Measurements from ENCODE around the gene ABLIM1. TPM values are rescaled to one million over a fixed set of nuclear protein-coding genes. Genes with fewer than 3 reads are reported as not detected.
A peak's percentile ranks its signal among the peaks of the same experiment; 100 is the strongest.

ABLIM1 gene
- total and polyA plus RNA-seq, 4 donors: 20.0 to 135 (median 59.9) TPM

GRCh38 chr10:114526126-114526503 is 132.0 kb downstream of the ABLIM1 start:
- H3K4me1 ChIP-seq (ENCODE audit: control insufficient read depth in 5 of 5, insufficient read depth in 5 of 5, low read length in 5 of 5): peaks cover 6 to 49% (median 15%) of the 10 kb centered on the region in 5 donors
- peak overlapping the region; percentile 72 to 92 for H3K27ac ChIP-seq (ENCODE audit: low read depth in 1 of 2, low read length in 1 of 2)
- H3K27me3 ChIP-seq (ENCODE audit: control insufficient read depth in 3 of 3, insufficient read depth in 3 of 3, low read length in 2 of 3): no peaks in the 10 kb centered on the region
- no peak overlapping the region for H3K4me3 ChIP-seq
- peaks cover 0 to 2% (median 0%) of the 10 kb centered on the region in 4 donors for H3K9me3 ChIP-seq (ENCODE audit: control insufficient read depth in 4 of 4, insufficient read depth in 3 of 4, low read length in 3 of 4)
- DNase-seq: peak in 1 of 3 donors; percentile 52
- H3K36me3 ChIP-seq (ENCODE audit: control insufficient read depth in 4 of 4, insufficient read depth in 4 of 4, low read length in 4 of 4): no peaks in the 10 kb centered on the region
- TF ChIP-seq, protein P1, sequence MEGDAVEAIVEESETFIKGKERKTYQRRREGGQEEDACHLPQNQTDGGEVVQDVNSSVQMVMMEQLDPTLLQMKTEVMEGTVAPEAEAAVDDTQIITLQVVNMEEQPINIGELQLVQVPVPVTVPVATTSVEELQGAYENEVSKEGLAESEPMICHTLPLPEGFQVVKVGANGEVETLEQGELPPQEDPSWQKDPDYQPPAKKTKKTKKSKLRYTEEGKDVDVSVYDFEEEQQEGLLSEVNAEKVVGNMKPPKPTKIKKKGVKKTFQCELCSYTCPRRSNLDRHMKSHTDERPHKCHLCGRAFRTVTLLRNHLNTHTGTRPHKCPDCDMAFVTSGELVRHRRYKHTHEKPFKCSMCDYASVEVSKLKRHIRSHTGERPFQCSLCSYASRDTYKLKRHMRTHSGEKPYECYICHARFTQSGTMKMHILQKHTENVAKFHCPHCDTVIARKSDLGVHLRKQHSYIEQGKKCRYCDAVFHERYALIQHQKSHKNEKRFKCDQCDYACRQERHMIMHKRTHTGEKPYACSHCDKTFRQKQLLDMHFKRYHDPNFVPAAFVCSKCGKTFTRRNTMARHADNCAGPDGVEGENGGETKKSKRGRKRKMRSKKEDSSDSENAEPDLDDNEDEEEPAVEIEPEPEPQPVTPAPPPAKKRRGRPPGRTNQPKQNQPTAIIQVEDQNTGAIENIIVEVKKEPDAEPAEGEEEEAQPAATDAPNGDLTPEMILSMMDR (IDR thresholded peaks at IDR 0.05; ENCODE audit: control extremely low read depth, extremely low read depth): no peak
- WGBS, 2 donors: 12% methylated on average over 5 of the region's 5 CpGs
- ATAC-seq (ENCODE audit: insufficient read depth, low FRiP score): no peak
- H3K9ac ChIP-seq (ENCODE audit: insufficient read depth in 1 of 2, low read length in 2 of 2): peak overlapping the region in 1 of 2 donors; percentile 94

DNA sequence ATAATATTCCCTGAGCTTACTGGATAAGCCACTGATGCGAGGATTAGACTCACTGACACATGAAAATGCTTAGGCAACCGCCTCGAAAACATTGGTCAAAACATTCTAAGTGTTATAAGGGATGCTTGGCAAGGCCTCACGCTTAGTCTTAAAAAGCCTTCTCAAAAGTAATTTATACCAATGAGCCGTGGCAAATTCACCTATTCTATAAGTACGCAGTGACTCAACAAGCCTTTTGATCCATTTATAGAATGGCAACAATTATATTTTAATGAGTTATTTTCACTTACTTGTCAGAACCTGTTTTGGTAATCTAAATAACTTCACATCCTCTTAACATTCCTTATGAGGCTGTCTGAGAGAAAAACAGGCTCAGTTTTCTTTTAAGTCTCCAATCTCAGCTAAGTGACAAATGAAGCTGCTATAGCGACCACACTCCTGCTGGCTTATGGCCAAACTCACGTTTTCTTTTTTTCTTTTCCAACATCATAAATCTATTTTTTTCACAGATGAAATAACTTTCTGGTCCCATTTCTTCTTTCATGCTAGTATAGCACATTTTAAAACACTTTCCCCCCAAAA is 132.6 kb downstream of the ABLIM1 start:
- no peak overlapping the region for H3K4me3 ChIP-seq
- H3K4me1 ChIP-seq (ENCODE audit: control insufficient read depth in 5 of 5, insufficient read depth in 5 of 5, low read length in 5 of 5): peaks cover 6 to 49% (median 15%) of the 10 kb centered on the region in 5 donors
- ATAC-seq (ENCODE audit: insufficient read depth, low FRiP score): no peak
- TF ChIP-seq, protein P1 (IDR thresholded peaks at IDR 0.05; ENCODE audit: control extremely low read depth, extremely low read depth): no peak
- WGBS, 2 donors: 41 to 50% methylated on average over 8 of the region's 8 CpGs
- H3K27ac ChIP-seq (ENCODE audit: low read depth in 1 of 2, low read length in 1 of 2): peak overlapping the region in 1 of 2 donors; percentile 72
- peaks cover 0 to 2% (median 0%) of the 10 kb centered on the region in 4 donors for H3K9me3 ChIP-seq (ENCODE audit: control insufficient read depth in 4 of 4, insufficient read depth in 3 of 4, low read length in 3 of 4)
- peak in 2 of 3 donors; percentile 82 to 84 for DNase-seq
- no peaks in the 10 kb centered on the region for H3K36me3 ChIP-seq (ENCODE audit: control insufficient read depth in 4 of 4, insufficient read depth in 4 of 4, low read length in 4 of 4)
- no peaks in the 10 kb centered on the region for H3K27me3 ChIP-seq (ENCODE audit: control insufficient read depth in 3 of 3, insufficient read depth in 3 of 3, low read length in 2 of 3)
- peak overlapping the region in 1 of 2 donors; percentile 94 for H3K9ac ChIP-seq (ENCODE audit: insufficient read depth in 1 of 2, low read length in 2 of 2)

DNA sequence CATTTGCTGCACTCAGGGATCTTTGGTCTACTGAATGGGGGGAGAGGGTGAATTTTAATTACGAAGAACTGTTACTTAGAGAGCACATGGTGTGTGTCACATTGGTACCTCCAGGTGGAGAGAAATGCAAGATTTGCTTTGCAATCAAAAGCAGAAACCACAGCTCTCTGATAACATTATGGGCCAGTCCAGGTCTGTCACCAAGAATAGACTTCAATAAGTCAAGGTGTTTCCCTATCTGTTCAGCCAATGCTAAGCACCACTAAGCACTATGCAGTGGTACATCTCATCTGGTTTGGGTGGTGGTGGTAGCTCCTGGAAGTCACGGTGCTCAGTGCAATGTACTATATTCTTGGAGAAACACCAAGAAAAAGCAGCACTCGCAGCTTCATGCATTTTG is 134.2 kb downstream of the ABLIM1 start:
- H3K4me1 ChIP-seq (ENCODE audit: control insufficient read depth in 5 of 5, insufficient read depth in 5 of 5, low read length in 5 of 5): peaks cover 6 to 55% (median 23%) of the 10 kb centered on the region in 5 donors
- H3K4me3 ChIP-seq: no peak overlapping the region
- 78 to 95% methylated on average over 3 of the region's 3 CpGs for WGBS, 2 donors

More for the DNA sequence above, 134.2 kb downstream of the ABLIM1 start:
- Histone ChIP-seq H3K27ac (ENCODE audit: low read depth in 1 of 2, low read length in 1 of 2) (no peak overlapping the region), H3K9ac (ENCODE audit: insufficient read depth in 1 of 2, low read length in 2 of 2) (no peak overlapping the region), H3K9me3 (ENCODE audit: control insufficient read depth in 4 of 4, insufficient read depth in 3 of 4, low read length in 3 of 4) (no peaks in the 10 kb centered on the region), H3K36me3 (ENCODE audit: control insufficient read depth in 4 of 4, insufficient read depth in 4 of 4, low read length in 4 of 4) (no peaks in the 10 kb centered on the region), H3K27me3 (ENCODE audit: control insufficient read depth in 3 of 3, insufficient read depth in 3 of 3, low read length in 2 of 3) (no peaks in the 10 kb centered on the region)
- DNase-seq (no peak), ATAC-seq (ENCODE audit: insufficient read depth, low FRiP score) (no peak)
- TF ChIP-seq, protein P1 (IDR thresholded peaks at IDR 0.05; ENCODE audit: control extremely low read depth, extremely low read depth): no peak
